Panc1 (cell line): Measurements from ENCODE around the gene ETNPPL. TPM values are rescaled to one million over a fixed set of nuclear protein-coding genes. Genes with fewer than 3 reads are reported as not detected.

Experiments
- ATAC-seq: fragments of 200-7000 bp; cut with Tn5 transposase; 2 replicates; pipeline ENCODE4 v1.9.1; 2020; ENCODE audit warnings: mild to moderate bottlenecking, moderate library complexity
- BruUV-seq: library from RNA; stranded (reverse); fragments of 400-500 nt; replicated peaks from 2 replicates; lab custom pipeline; 2021; lab: Mats Ljungman, UMichigan
- CTCF ChIA-PET: fragments of 300-600 bp; sonication (Branson Sonifier 250); formaldehyde crosslinking; loops from one replicate; lab custom pipeline; 2022; ENCODE audit warnings: antibody characterized with exemption; lab: Charles Lee
- POLR2A ChIA-PET: fragments of 300-600 bp; sonication (Branson Sonifier 250); formaldehyde crosslinking; loops from one replicate; lab custom pipeline; 2022; ENCODE audit warnings: antibody characterized with exemption; lab: Charles Lee
- DNase-seq: peaks from one replicate; pipeline ENCODE4 v3.0.0-alpha.2; 2010; ENCODE audit warnings: low read depth, low spot score
- H3K27ac ChIP-seq: 2 replicates; pipeline ENCODE4 v1.5.1; 2011; ENCODE audit warnings: mild to moderate bottlenecking, low read length, inconsistent platforms
- H3K27me3 ChIP-seq: fragments of 200-500 bp; sonication (Bioruptor generic); 2 replicates; pipeline ENCODE4 v1.6.0; 2014; ENCODE audit warnings: low read length, inconsistent platforms; ENCODE audit not compliant: control insufficient read depth, insufficient read depth
- H3K36me3 ChIP-seq: fragments of 200-500 bp; sonication (Bioruptor generic); 2 replicates; pipeline ENCODE4 v1.5.1; 2014; ENCODE audit warnings: inconsistent platforms, mild to moderate bottlenecking, low read length, moderate library complexity; ENCODE audit not compliant: control insufficient read depth, insufficient read depth
- H3K4me1 ChIP-seq: 2 replicates; pipeline ENCODE4 v1.5.1; 2011; ENCODE audit warnings: inconsistent platforms, mild to moderate bottlenecking, low read length, moderate library complexity; ENCODE audit not compliant: control insufficient read depth, insufficient read depth
- H3K4me3 ChIP-seq, 2 experiments: 2 replicates each; pipeline ENCODE4 v1.5.1; 2011 to 2012; ENCODE audit warnings: low read depth in 2 of 2, low read length in 2 of 2, mild to moderate bottlenecking in 2 of 2, inconsistent platforms in 1 of 2, moderate library complexity in 1 of 2
- H3K9me3 ChIP-seq: fragments of 200-500 bp; sonication (Bioruptor generic); 2 replicates; pipeline ENCODE4 v1.5.1; 2014; ENCODE audit warnings: low read depth, mild to moderate bottlenecking, inconsistent platforms, low read length, moderate library complexity; ENCODE audit not compliant: control insufficient read depth, insufficient read depth
- CTCF ChIP-seq: fragments of 450-650 bp; IDR thresholded peaks from 2 replicates; pipeline ENCODE4 v1.5.1; 2017; ENCODE audit warnings: mild to moderate bottlenecking
- POLR2AphosphoS5 ChIP-seq: IDR thresholded peaks from 2 replicates; pipeline ENCODE4 v1.6.1; 2012; ENCODE audit warnings: mild to moderate bottlenecking, low read depth, low read length, moderate library complexity
- REST ChIP-seq, 2 experiments: IDR thresholded peaks; 2 replicates each; pipeline ENCODE4 v1.6.1; 2011 to 2012; ENCODE audit warnings: low read depth in 2 of 2, control low read depth in 1 of 2, low read length in 1 of 2, mild to moderate bottlenecking in 1 of 2, moderate library complexity in 1 of 2; ENCODE audit not compliant: insufficient read depth in 1 of 2
- SIN3A ChIP-seq: IDR thresholded peaks from 2 replicates; pipeline ENCODE4 v1.6.1; 2012; ENCODE audit warnings: low read depth, mild to moderate bottlenecking, low read length, moderate library complexity, borderline replicate concordance; ENCODE audit not compliant: insufficient read depth
- TCF7L2 ChIP-seq: IDR thresholded peaks from 2 replicates; pipeline ENCODE4 v1.6.1; 2011; ENCODE audit warnings: mild to moderate bottlenecking, low read depth, low read length, inconsistent platforms
- in situ Hi-C: cut with HindIII; loops from 2 replicates; pipeline ENCODE4 v1.10.0; 2016; ENCODE audit warnings: low sequenced_read_pairs, low pct_unique_long_range_greater_than_20kb
- intact Hi-C: fragments of 100-400 bp; cut with micrococcal nuclease; formaldehyde crosslinking; loops from one replicate; pipeline ENCODE4 v1.10.0; 2022; ENCODE audit not compliant: unreplicated experiment
- total RNA-seq: library from RNA; stranded (reverse); gene quantifications from one replicate; pipeline ENCODE4 v1.2.1, GENCODE V29; 2021; ENCODE audit not compliant: unreplicated experiment

ETNPPL gene
- total RNA-seq, 1 experiment from 2014 or later = not detected

GRCh38 chr4:108703966-108704365 lies 58.9 kb downstream of the ETNPPL start:
- H3K27me3 ChIP-seq = no peaks in the 10 kb centered on the region
- intact Hi-C loops = no loop called here
- no peak for TF ChIP-seq POLR2AphosphoS5
- TF ChIP-seq SIN3A = no peak
- no peak for TF ChIP-seq CTCF
- TF ChIP-seq TCF7L2 = no peak
- no peak for TF ChIP-seq REST (IDR thresholded peaks at IDR 0.05; ENCODE audit: insufficient read depth in 1 of 2, low read depth in 2 of 2, low read length in 1 of 2)
- no peaks in the 10 kb centered on the region for H3K36me3 ChIP-seq
- H3K27ac ChIP-seq = no peak overlapping the region
- ChIA-PET CTCF (no interaction called here), POLR2A (no interaction called here)
- H3K9me3 ChIP-seq = no peaks in the 10 kb centered on the region
- no peak for DNase-seq
- in situ Hi-C loops = no loop called here
- no peak for ATAC-seq
- H3K4me1 ChIP-seq = no peaks in the 10 kb centered on the region
- no peak overlapping the region for H3K4me3 ChIP-seq
- BruUV-seq = no TSS peak

DNA sequence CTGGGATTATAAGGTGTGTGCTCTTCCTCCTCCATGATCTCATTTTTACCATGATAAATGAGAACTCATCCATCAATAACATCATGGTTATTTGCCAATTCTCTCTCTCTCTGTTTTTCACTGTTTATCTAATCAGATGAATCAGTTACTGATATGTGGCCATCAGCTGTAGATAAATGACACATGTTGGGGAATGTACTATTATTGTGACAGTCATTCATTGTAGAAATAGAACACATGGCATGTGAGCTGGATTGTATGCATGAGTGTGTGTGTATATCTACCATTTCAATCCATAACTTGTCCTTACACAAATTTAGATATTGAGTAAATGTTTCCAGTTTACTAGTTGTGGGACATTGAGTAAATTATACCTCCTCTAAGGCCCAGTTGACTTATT lies 59.5 kb downstream of the ETNPPL start:
- Histone ChIP-seq H3K4me1 (no peaks in the 10 kb centered on the region), H3K27me3 (no peaks in the 10 kb centered on the region), H3K4me3 (no peak overlapping the region), H3K36me3 (no peaks in the 10 kb centered on the region), H3K27ac (no peak overlapping the region), H3K9me3 (no peaks in the 10 kb centered on the region)
- DNase-seq (no peak), ATAC-seq (no peak)
- BruUV-seq = no TSS peak
- CTCF ChIA-PET = no interaction called here
- no peak for TF ChIP-seq TCF7L2
- no peak for TF ChIP-seq CTCF
- TF ChIP-seq REST (IDR thresholded peaks at IDR 0.05; ENCODE audit: insufficient read depth in 1 of 2, low read depth in 2 of 2, low read length in 1 of 2) = no peak
- no peak for TF ChIP-seq POLR2AphosphoS5
- in situ Hi-C loops (no loop called here), intact Hi-C loops (no loop called here)
- POLR2A ChIA-PET = no interaction called here
